Fibroblast of lung (primary cell): ENCODE results near the gene HTR1D. TPM values are rescaled to one million over a fixed set of nuclear protein-coding genes. Genes with fewer than 3 reads are reported as not detected.

Experiments used
- DNase-seq, 2 donors: peaks; one replicate each; pipeline versions ENCODE4 v3.0.0 to v3.0.0-alpha.2; 2010; ENCODE audit warnings: low read depth in 2 of 2
- H2AFZ ChIP-seq: 2 replicates; pipeline ENCODE4 v1.5.1; 2012; ENCODE audit warnings: low read length, control low read depth, inconsistent platforms
- H3K27ac ChIP-seq: 2 replicates; pipeline ENCODE4 v1.5.1; 2011; ENCODE audit warnings: low read length, control low read depth; ENCODE audit not compliant: insufficient read depth
- H3K27me3 ChIP-seq: 2 replicates; pipeline ENCODE4 v1.5.1; 2011; ENCODE audit warnings: mild to moderate bottlenecking, low read length; ENCODE audit not compliant: control insufficient read depth, insufficient read depth
- H3K36me3 ChIP-seq: 2 replicates; pipeline ENCODE4 v1.5.1; 2011; ENCODE audit warnings: low read length; ENCODE audit not compliant: control insufficient read depth, insufficient read depth
- H3K4me1 ChIP-seq: 2 replicates; pipeline ENCODE4 v1.5.1; 2011; ENCODE audit warnings: low read length; ENCODE audit not compliant: control insufficient read depth, insufficient read depth; ENCODE audit errors: extremely low read depth
- H3K4me2 ChIP-seq: 2 replicates; pipeline ENCODE4 v1.5.1; 2011; ENCODE audit warnings: low read length, control low read depth; ENCODE audit not compliant: insufficient read depth; ENCODE audit errors: extremely low read depth
- H3K4me3 ChIP-seq, 4 experiments: fragments of 200-600 bp in 1 of 4; sonication (generic) in 1 of 4; replicated peaks in 1 of 4; 2 replicates each; pipeline ENCODE4 v1.5.1; 2011 to 2016; ENCODE audit warnings: low read length in 4 of 4, low read depth in 3 of 4, mild to moderate bottlenecking in 3 of 4, control low read depth in 2 of 4, inconsistent platforms in 1 of 4, mixed read lengths in 1 of 4; ENCODE audit not compliant: insufficient read depth in 1 of 4; ENCODE audit errors: control extremely low read depth in 1 of 4
- H3K79me2 ChIP-seq: 2 replicates; pipeline ENCODE4 v1.5.1; 2012; ENCODE audit warnings: mild to moderate bottlenecking, low read length, inconsistent platforms; ENCODE audit not compliant: control insufficient read depth, insufficient read depth
- H3K9ac ChIP-seq: 2 replicates; pipeline ENCODE4 v1.5.1; 2011; ENCODE audit warnings: mild to moderate bottlenecking, low read length, control low read depth; ENCODE audit not compliant: insufficient read depth
- H3K9me3 ChIP-seq: 2 replicates; pipeline ENCODE4 v1.5.1; 2012; ENCODE audit warnings: low read depth, low read length; ENCODE audit not compliant: control insufficient read depth, insufficient read depth
- H4K20me1 ChIP-seq: 2 replicates; pipeline ENCODE4 v1.5.1; 2011; ENCODE audit warnings: low read length; ENCODE audit not compliant: control insufficient read depth, insufficient read depth; ENCODE audit errors: extremely low read depth
- CTCF ChIP-seq, 2 donors: IDR thresholded peaks in 1 of 2; conservative IDR thresholded peaks in 1 of 2; 1 replicate in 1 of 2; 2 replicates in 1 of 2; pipeline ENCODE4 v1.5.1; 2011 to 2012; ENCODE audit warnings: low read length in 2 of 2, control low read depth in 1 of 2, inconsistent platforms in 1 of 2, low read depth in 1 of 2, mild to moderate bottlenecking in 1 of 2
- EZH2 ChIP-seq: IDR thresholded peaks from 2 replicates; pipeline ENCODE4 v1.5.1; 2012; ENCODE audit warnings: low read length, control low read depth, mild to moderate bottlenecking; ENCODE audit errors: missing control alignments
- polyA plus RNA-seq, 2 donors: library from polyadenylated mRNA; depleted of rRNA in 1 of 2; stranded (reverse) in 1 of 2; unstranded in 1 of 2; fragments of >200 nt; gene quantifications; 2 replicates each; pipeline ENCODE4 v1.2.1, GENCODE V29; 2011 to 2012; ENCODE audit warnings: missing spikeins in 1 of 2
- total RNA-seq: library from RNA; depleted of rRNA; stranded (reverse); fragments of >200 nt; gene quantifications from 2 replicates; pipeline ENCODE4 v1.2.1, GENCODE V29; 2014

HTR1D gene
- total and polyA plus RNA-seq, 2 donors (not counting 1 experiment from before 2014, with no cell fraction given), result not detected

- Histone ChIP-seq H3K36me3 (no peaks in the 10 kb centered on the region), H3K27me3 (peaks cover 48% of the 10 kb centered on the region), H3K9me3 (no peaks in the 10 kb centered on the region), H3K79me2 (no peaks in the 10 kb centered on the region), H3K4me3 (no peak overlapping the region), H4K20me1 (no peaks in the 10 kb centered on the region), H2AFZ (no peak overlapping the region), H3K27ac (no peak overlapping the region), H3K4me1 (no peaks in the 10 kb centered on the region), H3K4me2 (no peak overlapping the region), H3K9ac (no peak overlapping the region)
- DNase-seq, result no peak
- TF ChIP-seq CTCF (conservative IDR thresholded peaks at IDR 0.05 in 1 of 2, IDR thresholded peaks at IDR 0.05 in 1 of 2; ENCODE audit: low read depth in 1 of 2, low read length in 2 of 2), result no peak
- TF ChIP-seq EZH2, result no peak
Observed at GRCh38 chr1:23215291-23215690, 2.0 kb downstream of the HTR1D start.

GRCh38 chr1:23214640-23215039, 2.7 kb downstream of the HTR1D start:
- TF ChIP-seq CTCF (conservative IDR thresholded peaks at IDR 0.05 in 1 of 2, IDR thresholded peaks at IDR 0.05 in 1 of 2; ENCODE audit: low read depth in 1 of 2, low read length in 2 of 2), result no peak
- no peak for TF ChIP-seq EZH2
- no peaks in the 10 kb centered on the region for H4K20me1 ChIP-seq
- H3K27ac ChIP-seq, result no peak overlapping the region
- peaks cover 48% of the 10 kb centered on the region for H3K27me3 ChIP-seq
- no peak for DNase-seq
- no peak overlapping the region for H2AFZ ChIP-seq
- H3K9ac ChIP-seq, result no peak overlapping the region
- no peaks in the 10 kb centered on the region for H3K36me3 ChIP-seq
- H3K4me2 ChIP-seq, result no peak overlapping the region
- H3K4me3 ChIP-seq, result no peak overlapping the region
- no peaks in the 10 kb centered on the region for H3K79me2 ChIP-seq
- no peaks in the 10 kb centered on the region for H3K4me1 ChIP-seq
- no peaks in the 10 kb centered on the region for H3K9me3 ChIP-seq

- H3K4me2 ChIP-seq, result no peak overlapping the region
- no peak overlapping the region for H3K4me3 ChIP-seq
- TF ChIP-seq CTCF (conservative IDR thresholded peaks at IDR 0.05 in 1 of 2, IDR thresholded peaks at IDR 0.05 in 1 of 2; ENCODE audit: low read depth in 1 of 2, low read length in 2 of 2), result no peak
- no peak for TF ChIP-seq EZH2
- no peak for DNase-seq
- H3K9me3 ChIP-seq, result no peaks in the 10 kb centered on the region
- no peaks in the 10 kb centered on the region for H4K20me1 ChIP-seq
- H2AFZ ChIP-seq, result no peak overlapping the region
- no peaks in the 10 kb centered on the region for H3K36me3 ChIP-seq
- H3K27ac ChIP-seq, result no peak overlapping the region
- H3K4me1 ChIP-seq, result no peaks in the 10 kb centered on the region
- peaks cover 27% of the 10 kb centered on the region for H3K27me3 ChIP-seq
- H3K79me2 ChIP-seq, result no peaks in the 10 kb centered on the region
- H3K9ac ChIP-seq, result no peak overlapping the region
Observed at GRCh38 chr1:23211955-23212354, 5.3 kb downstream of the HTR1D start.
